Right atrium auricular region (tissue), 2 donors: Measurements from ENCODE around the gene LRRC18. TPM values are rescaled to one million over a fixed set of nuclear protein-coding genes. Genes with fewer than 3 reads are reported as not detected.

Experiments used
- DNase-seq: peaks from one replicate; pipeline ENCODE4 v3.0.0-alpha.2; 2019; ENCODE audit warnings: low spot score
- H3K27ac ChIP-seq, 2 donors: fragments of 200-600 bp; sonication (generic); 1 replicate in 1 of 2; 2 replicates in 1 of 2; pipeline ENCODE4 v1.5.1; 2016 to 2019
- H3K27me3 ChIP-seq, 2 donors: fragments of 200-600 bp; sonication (generic); one replicate each; pipeline versions ENCODE4 v1.5.1 to v1.6.0; 2017 to 2019
- H3K36me3 ChIP-seq: fragments of 200-600 bp; sonication (generic); one replicate; pipeline ENCODE4 v1.5.1; 2016
- H3K4me1 ChIP-seq, 2 donors: fragments of 200-600 bp; sonication (generic); one replicate each; pipeline versions ENCODE4 v1.5.1 to v1.6.0; 2017 to 2019
- H3K4me3 ChIP-seq, 2 donors: fragments of 200-600 bp; sonication (generic); 1 replicate in 1 of 2; 2 replicates in 1 of 2; pipeline ENCODE4 v1.5.1; 2017 to 2019; ENCODE audit warnings: mild to moderate bottlenecking in 1 of 2, moderate library complexity in 1 of 2
- H3K9me3 ChIP-seq, 2 donors: fragments of 200-600 bp; sonication (generic); one replicate each; pipeline ENCODE4 v1.5.1; 2019
- total RNA-seq, 2 donors: library from RNA; depleted of rRNA; stranded (reverse); fragments of >200 nt; gene quantifications; one replicate each; pipeline ENCODE4 v1.1.0, GENCODE V29; 2016
- TF ChIP-seq, protein P1 (sequence below), 2 donors: fragments of 200-600 bp; sonication (generic); IDR thresholded peaks; one replicate each; pipeline ENCODE4 v1.5.1; 2019; ENCODE audit warnings: antibody characterized with exemption in 2 of 2

Gene LRRC18
- total RNA-seq, 2 donors from 2014 or later, result not detected

DNA sequence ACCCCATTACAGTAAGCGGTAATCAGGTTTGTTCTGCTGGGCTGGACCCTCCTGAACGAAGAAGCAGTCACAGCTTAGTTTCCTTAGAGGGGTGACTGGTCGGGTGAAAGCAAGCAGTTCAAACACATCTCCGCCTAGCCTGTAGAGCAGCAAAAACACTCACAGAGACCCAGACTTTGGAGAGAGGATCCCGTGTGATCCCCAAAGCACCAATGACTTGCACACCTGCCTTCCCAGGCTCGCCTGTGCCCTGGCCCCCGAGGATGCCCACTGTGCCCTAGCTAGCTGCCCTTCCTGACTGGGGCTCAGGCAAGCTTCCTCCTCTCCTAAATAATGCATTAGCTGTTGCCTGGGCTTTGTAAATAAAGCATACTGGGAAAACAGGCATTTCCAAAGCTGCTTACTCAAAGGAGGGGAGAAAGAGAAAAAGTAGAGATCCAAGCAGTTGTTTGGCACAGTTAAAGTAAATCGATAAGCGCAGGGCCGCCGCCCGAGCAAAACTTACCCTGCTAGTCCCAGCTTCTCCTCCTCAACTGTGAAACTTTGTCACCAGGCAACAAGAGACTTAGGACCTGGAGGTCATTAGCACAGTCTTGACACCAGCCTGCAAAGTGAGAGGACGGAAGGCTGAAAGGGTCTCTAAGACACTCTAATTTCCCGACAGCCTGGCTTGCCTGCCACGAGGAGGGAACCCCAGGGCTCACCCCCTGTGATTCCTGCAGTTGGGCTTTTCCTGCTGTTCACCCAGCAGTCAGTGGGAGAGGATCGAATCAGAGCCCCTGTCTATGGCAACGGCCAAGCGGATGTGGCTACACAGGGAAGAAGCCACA lies 4.8 kb downstream of the LRRC18 start:
- Histone ChIP-seq H3K27ac (no peak overlapping the region), H3K27me3 (no peaks in the 10 kb centered on the region), H3K4me1 (no peaks in the 10 kb centered on the region), H3K9me3 (no peaks in the 10 kb centered on the region), H3K4me3 (peak overlapping the region in 1 of 2 donors; percentile 19), H3K36me3 (no peaks in the 10 kb centered on the region)
- TF ChIP-seq, protein P1, sequence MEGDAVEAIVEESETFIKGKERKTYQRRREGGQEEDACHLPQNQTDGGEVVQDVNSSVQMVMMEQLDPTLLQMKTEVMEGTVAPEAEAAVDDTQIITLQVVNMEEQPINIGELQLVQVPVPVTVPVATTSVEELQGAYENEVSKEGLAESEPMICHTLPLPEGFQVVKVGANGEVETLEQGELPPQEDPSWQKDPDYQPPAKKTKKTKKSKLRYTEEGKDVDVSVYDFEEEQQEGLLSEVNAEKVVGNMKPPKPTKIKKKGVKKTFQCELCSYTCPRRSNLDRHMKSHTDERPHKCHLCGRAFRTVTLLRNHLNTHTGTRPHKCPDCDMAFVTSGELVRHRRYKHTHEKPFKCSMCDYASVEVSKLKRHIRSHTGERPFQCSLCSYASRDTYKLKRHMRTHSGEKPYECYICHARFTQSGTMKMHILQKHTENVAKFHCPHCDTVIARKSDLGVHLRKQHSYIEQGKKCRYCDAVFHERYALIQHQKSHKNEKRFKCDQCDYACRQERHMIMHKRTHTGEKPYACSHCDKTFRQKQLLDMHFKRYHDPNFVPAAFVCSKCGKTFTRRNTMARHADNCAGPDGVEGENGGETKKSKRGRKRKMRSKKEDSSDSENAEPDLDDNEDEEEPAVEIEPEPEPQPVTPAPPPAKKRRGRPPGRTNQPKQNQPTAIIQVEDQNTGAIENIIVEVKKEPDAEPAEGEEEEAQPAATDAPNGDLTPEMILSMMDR (IDR thresholded peaks at IDR 0.05), result no peak
- peak; percentile 56 for DNase-seq

DNA sequence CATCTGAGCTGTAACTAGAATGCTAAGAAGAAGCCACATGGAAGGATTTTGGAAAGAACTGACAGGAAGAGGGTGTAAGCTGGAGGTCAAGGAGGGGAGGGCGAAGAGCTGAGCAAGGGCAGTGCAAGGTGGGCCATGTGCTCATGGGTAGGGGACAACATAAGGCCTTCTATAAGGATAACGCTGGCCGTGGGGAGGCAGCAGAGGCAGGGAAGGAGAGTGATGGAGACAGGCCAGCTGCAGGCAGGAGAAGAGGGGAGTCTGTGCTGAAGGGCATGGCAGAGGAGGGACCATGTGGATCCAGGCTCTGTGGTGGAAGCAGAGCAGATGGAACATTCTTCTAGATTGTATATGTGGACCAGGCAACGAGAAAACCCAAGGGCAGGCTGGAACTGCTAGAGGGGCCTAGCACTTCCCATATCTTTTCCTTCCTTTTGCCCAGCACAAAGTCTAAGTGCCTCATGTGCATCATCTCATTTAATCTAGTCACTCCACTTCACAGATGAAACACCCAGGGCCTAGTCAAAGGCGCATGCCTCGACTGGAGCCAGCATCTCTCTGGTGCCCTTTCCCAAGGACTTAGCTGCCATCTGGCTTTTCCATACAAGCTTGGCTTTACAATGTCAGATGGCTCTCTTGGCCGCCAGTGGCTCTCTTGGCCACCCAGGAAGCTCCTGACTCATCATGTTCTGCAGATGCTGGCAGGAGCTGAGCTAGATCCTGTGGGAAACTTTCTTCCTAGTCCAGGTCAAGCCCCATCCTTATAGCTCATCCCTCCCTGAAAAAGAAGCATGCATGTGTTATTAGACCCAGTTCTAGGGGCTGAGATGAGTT lies 6.6 kb downstream of the LRRC18 start:
- H3K4me3 ChIP-seq, result no peak overlapping the region
- TF ChIP-seq, protein P1 (IDR thresholded peaks at IDR 0.05), result no peak

DNA sequence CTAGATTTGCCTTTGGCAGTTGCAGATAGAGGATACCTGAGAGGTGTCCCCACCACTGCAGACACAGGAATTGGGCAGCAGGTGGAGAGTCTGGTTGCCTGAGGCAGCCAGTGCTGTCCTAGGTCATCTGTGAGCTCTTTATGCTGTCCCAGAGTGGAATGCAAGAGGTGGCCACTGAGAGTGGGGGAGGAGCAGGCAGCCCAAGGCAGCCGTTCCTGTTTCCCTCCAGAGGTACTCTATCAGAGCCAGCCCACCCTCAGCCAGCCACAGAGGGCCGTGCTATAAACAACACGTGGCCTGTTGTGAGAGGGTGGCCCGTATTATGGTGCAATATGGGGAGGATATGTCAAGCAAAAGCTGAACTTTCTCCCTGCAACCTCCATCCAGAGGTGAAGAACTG lies 8.5 kb downstream of the LRRC18 start:
- TF ChIP-seq, protein P1 (IDR thresholded peaks at IDR 0.05), result no peak
- Histone ChIP-seq H3K4me3 (no peak overlapping the region), H3K27ac (no peak overlapping the region), H3K9me3 (no peaks in the 10 kb centered on the region), H3K4me1 (no peaks in the 10 kb centered on the region), H3K36me3 (no peaks in the 10 kb centered on the region), H3K27me3 (no peaks in the 10 kb centered on the region)
- DNase-seq, result no peak

More for the DNA sequence above, 6.6 kb downstream of the LRRC18 start:
- H3K4me1 ChIP-seq, result no peaks in the 10 kb centered on the region
- peak; percentile 40 for DNase-seq
- no peaks in the 10 kb centered on the region for H3K9me3 ChIP-seq
- no peaks in the 10 kb centered on the region for H3K36me3 ChIP-seq
- no peaks in the 10 kb centered on the region for H3K27me3 ChIP-seq
- H3K27ac ChIP-seq, result no peak overlapping the region

DNA sequence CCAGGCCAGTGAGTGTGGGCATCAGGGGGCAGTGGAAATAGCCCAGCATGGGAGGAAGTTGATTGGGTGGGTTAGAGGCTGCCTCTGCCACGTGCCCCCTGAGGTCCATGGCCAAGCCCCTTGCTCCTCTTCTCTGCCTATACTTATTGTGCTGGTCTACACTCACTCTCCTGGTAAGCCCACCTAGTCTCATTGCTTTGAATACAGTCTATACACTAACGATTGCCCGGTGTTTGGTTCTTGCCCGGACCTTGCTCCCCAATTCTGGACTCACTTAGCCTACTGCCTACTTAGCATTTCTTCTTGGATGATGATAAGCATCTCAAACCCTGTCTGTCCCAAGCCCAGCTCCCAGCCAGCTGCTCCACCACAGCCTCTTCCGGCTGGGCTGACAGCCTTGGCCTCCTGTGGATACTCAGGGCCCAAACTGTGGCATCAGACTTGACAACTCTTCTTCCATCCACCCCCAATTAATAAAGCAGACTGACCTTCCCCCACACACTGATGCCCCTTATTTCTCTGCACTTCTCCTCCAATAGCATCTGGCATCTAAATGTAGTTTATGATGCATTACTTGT lies 10.1 kb downstream of the LRRC18 start:
- Histone ChIP-seq H3K4me1 (no peaks in the 10 kb centered on the region), H3K9me3 (no peaks in the 10 kb centered on the region), H3K27ac (no peak overlapping the region), H3K27me3 (no peaks in the 10 kb centered on the region), H3K36me3 (no peaks in the 10 kb centered on the region), H3K4me3 (no peak overlapping the region)
- DNase-seq, result peak; percentile 28
- TF ChIP-seq, protein P1 (IDR thresholded peaks at IDR 0.05), result no peak

DNA sequence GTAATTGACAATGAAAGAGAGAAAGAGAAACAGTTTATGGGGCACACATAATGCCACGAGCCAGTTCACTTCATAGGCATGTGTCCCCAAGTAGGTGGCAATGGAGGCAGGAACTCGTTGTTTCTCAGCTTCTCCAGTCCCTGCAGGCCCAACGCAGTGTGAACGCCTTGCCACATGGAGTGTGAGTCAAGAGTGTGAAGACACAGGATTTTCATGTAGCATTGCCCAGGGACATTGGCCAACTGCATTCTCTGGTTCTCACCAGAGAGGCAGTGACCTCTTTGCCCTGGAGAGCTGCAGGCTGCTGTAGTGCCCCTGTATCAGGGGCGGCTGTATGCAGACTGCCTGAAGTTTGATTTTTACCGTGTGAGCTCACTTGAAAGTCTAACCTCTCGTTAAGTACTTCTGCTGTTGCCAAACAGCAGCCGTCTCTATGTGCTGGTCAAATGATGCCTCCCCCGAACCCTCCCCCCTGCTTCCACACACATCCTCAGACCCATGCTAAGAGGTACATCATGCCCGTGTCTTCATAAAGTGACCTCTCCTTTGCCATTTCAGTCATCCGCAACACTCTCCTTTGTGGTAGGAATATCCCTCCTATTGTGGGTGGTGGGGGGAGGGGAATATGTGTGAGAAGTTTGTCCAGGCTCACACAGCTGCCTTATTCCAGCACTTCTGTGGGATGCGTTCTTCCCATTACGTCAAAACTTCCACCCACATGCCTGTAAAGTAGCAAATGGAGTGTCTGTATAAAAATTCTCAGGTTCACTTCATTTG lies 12.7 kb downstream of the LRRC18 start:
- Histone ChIP-seq H3K27ac (no peak overlapping the region), H3K4me3 (no peak overlapping the region), H3K36me3 (no peaks in the 10 kb centered on the region), H3K27me3 (no peaks in the 10 kb centered on the region), H3K4me1 (no peaks in the 10 kb centered on the region), H3K9me3 (no peaks in the 10 kb centered on the region)
- TF ChIP-seq, protein P1 (IDR thresholded peaks at IDR 0.05), result no peak
- DNase-seq, result peak; percentile 16
